Measurements from ENCODE around the gene LPCAT1.
"Not testable (repeated sequence)": the region's sequence is repeated elsewhere in the genome, so short reads cannot be mapped to it uniquely, and the experiment has no call there.

LPCAT1 gene

GRCh38 chr5:1521671-1522600 lies 1.8 kb downstream of the LPCAT1 start:
- DNase-seq (ENCODE audit: low read depth) = no peak

GRCh38 chr5:1520791-1521453 lies 2.8 kb downstream of the LPCAT1 start:
- no peak for DNase-seq (ENCODE audit: low read depth)

GRCh38 chr5:1519631-1520210 lies 4.0 kb downstream of the LPCAT1 start:
- DNase-seq (ENCODE audit: low read depth) = no peak

- no peak for DNase-seq (ENCODE audit: low read depth)
Measured at GRCh38 chr5:1517838-1518237, 5.9 kb downstream of the LPCAT1 start.

GRCh38 chr5:1516615-1517601 lies 6.9 kb downstream of the LPCAT1 start:
- no peak for DNase-seq (ENCODE audit: low read depth)

- no peak for DNase-seq (ENCODE audit: low read depth)
Measured at GRCh38 chr5:1515921-1516571, 7.7 kb downstream of the LPCAT1 start.

- DNase-seq (ENCODE audit: low read depth) = no peak
Measured at GRCh38 chr5:1515311-1515920, 8.3 kb downstream of the LPCAT1 start.

- DNase-seq (ENCODE audit: low read depth) = not testable (repeated sequence)
Measured at GRCh38 chr5:1514819-1515310, 8.9 kb downstream of the LPCAT1 start.

GRCh38 chr5:1514027-1514818 lies 9.5 kb downstream of the LPCAT1 start:
- no peak for DNase-seq (ENCODE audit: low read depth)

GRCh38 chr5:1513326-1514026 lies 10.3 kb downstream of the LPCAT1 start:
- DNase-seq (ENCODE audit: low read depth) = no peak

GRCh38 chr5:1512541-1513291 lies 11.0 kb downstream of the LPCAT1 start:
- no peak for DNase-seq (ENCODE audit: low read depth)

- no peak for DNase-seq (ENCODE audit: low read depth)
Measured at GRCh38 chr5:1511651-1512540, 11.9 kb downstream of the LPCAT1 start.

- no peak for DNase-seq (ENCODE audit: low read depth)
Measured at GRCh38 chr5:1511048-1511447, 12.7 kb downstream of the LPCAT1 start.

- DNase-seq (ENCODE audit: low read depth) = no peak
Measured at GRCh38 chr5:1510631-1511030, 13.1 kb downstream of the LPCAT1 start.

GRCh38 chr5:1510151-1510561 lies 13.6 kb downstream of the LPCAT1 start:
- no peak for DNase-seq (ENCODE audit: low read depth)

GRCh38 chr5:1509346-1510085 lies 14.2 kb downstream of the LPCAT1 start:
- DNase-seq (ENCODE audit: low read depth) = no peak
